Testis (tissue), 3 donors: Measurements from ENCODE around the gene GLRA3. TPM values are rescaled to one million over a fixed set of nuclear protein-coding genes. Genes with fewer than 3 reads are reported as not detected.

Source experiments
- DNase-seq: peaks from one replicate; pipeline ENCODE4 v3.0.0-alpha.2; 2019
- H3K27ac ChIP-seq, 2 donors: fragments of 200-600 bp; sonication (generic); one replicate each; pipeline ENCODE4 v1.5.1; 2019
- H3K27me3 ChIP-seq: fragments of 200-600 bp; sonication (generic); one replicate; pipeline ENCODE4 v1.5.1; 2019
- H3K36me3 ChIP-seq: fragments of 200-600 bp; sonication (generic); one replicate; pipeline ENCODE4 v1.5.1; 2017; ENCODE audit warnings: low read depth; ENCODE audit errors: missing control alignments
- H3K4me1 ChIP-seq: fragments of 200-600 bp; sonication (generic); one replicate; pipeline ENCODE4 v1.5.1; 2019
- H3K4me3 ChIP-seq, 2 donors: fragments of 200-600 bp; sonication (generic); one replicate each; pipeline ENCODE4 v1.5.1; 2017 to 2019
- H3K9me3 ChIP-seq: fragments of 200-600 bp; sonication (generic); one replicate; pipeline ENCODE4 v1.5.1; 2017
- CTCF ChIP-seq, 3 experiments: fragments of 450-650 bp in 2 of 3; fragments of 200-600 bp in 1 of 3; sonication (generic) in 1 of 3; IDR thresholded peaks; one replicate each; pipeline ENCODE4 v1.5.1; 2016 to 2019; ENCODE audit warnings: antibody characterized with exemption in 3 of 3, mild to moderate bottlenecking in 2 of 3, moderate library complexity in 1 of 3
- POLR2A ChIP-seq: fragments of 450-650 bp; IDR thresholded peaks from one replicate; pipeline ENCODE4 v1.6.1; 2017; ENCODE audit warnings: antibody characterized with exemption, mild to moderate bottlenecking, moderate library complexity
- WGBS, 2 donors: methylation state at CpG; one replicate each; pipeline ENCODE4 v1.1.5; 2018; 5-methylcytosine and 5-hydroxymethylcytosine counted together
- intact Hi-C: fragments of 100-400 bp; cut with DNase I; formaldehyde crosslinking; loops from one replicate; pipeline ENCODE4 v1.15.1; 2023; ENCODE audit warnings: low total_unique reads
- polyA plus RNA-seq: library from polyadenylated mRNA; stranded (reverse); fragments of 350-450 nt; fragmentation: Illumina TruSeq; extraction: RNeasy Lipid Tissue Mini Kit (QIAGEN cat#74804); gene quantifications from one replicate; pipeline ENCODE4 v1.2.3, GENCODE V29; 2014; ENCODE audit warnings: low read depth, low replicate concordance; ENCODE audit not compliant: insufficient read depth
- total RNA-seq, 2 donors: library from RNA; depleted of rRNA; stranded (reverse); fragments of >200 nt; gene quantifications; one replicate each; pipeline ENCODE4 v1.2.3, GENCODE V29; 2016

Gene GLRA3
- total and polyA plus RNA-seq, 3 donors from 2014 or later: 1.2 to 1.3 (median 1.3) TPM

GRCh38 chr4:174595141-174595929 is 233.7 kb downstream of the GLRA3 start:
- H3K36me3 ChIP-seq: no peaks in the 10 kb centered on the region
- 89 to 92% methylated on average over 4 of the region's 4 CpGs for WGBS, 2 donors
- H3K4me1 ChIP-seq: no peaks in the 10 kb centered on the region
- intact Hi-C loops: no loop called here
- DNase-seq: no peak
- H3K27ac ChIP-seq: no peak overlapping the region
- no peaks in the 10 kb centered on the region for H3K9me3 ChIP-seq
- H3K4me3 ChIP-seq: no peak overlapping the region
- H3K27me3 ChIP-seq: no peaks in the 10 kb centered on the region
- TF ChIP-seq POLR2A: no peak
- no peak for TF ChIP-seq CTCF (IDR thresholded peaks at IDR 0.05)

- Histone ChIP-seq H3K4me1 (no peaks in the 10 kb centered on the region), H3K27me3 (no peaks in the 10 kb centered on the region), H3K4me3 (no peak overlapping the region), H3K9me3 (no peaks in the 10 kb centered on the region), H3K36me3 (no peaks in the 10 kb centered on the region), H3K27ac (no peak overlapping the region)
- intact Hi-C loops: no loop called here
- 64 to 72% methylated on average over 3 of the region's 3 CpGs for WGBS, 2 donors
- no peak for DNase-seq
- TF ChIP-seq CTCF (IDR thresholded peaks at IDR 0.05) (no peak), POLR2A (no peak)
Observed at GRCh38 chr4:174593701-174594100, 235.3 kb downstream of the GLRA3 start.

- DNase-seq: no peak
- H3K27ac ChIP-seq: no peak overlapping the region
- no peak overlapping the region for H3K4me3 ChIP-seq
- no peaks in the 10 kb centered on the region for H3K36me3 ChIP-seq
- 87 to 88% methylated on average over 3 of the region's 3 CpGs for WGBS, 2 donors
- H3K9me3 ChIP-seq: no peaks in the 10 kb centered on the region
- H3K27me3 ChIP-seq: no peaks in the 10 kb centered on the region
- intact Hi-C loops: no loop called here
- H3K4me1 ChIP-seq: no peaks in the 10 kb centered on the region
- no peak for TF ChIP-seq CTCF (IDR thresholded peaks at IDR 0.05)
- TF ChIP-seq POLR2A: no peak
Observed at GRCh38 chr4:174592985-174593335, 236.1 kb downstream of the GLRA3 start.

- H3K27me3 ChIP-seq: no peaks in the 10 kb centered on the region
- H3K27ac ChIP-seq: no peak overlapping the region
- TF ChIP-seq CTCF (IDR thresholded peaks at IDR 0.05) (no peak), POLR2A (no peak)
- intact Hi-C loops: no loop called here
- no peak for DNase-seq
- H3K9me3 ChIP-seq: no peaks in the 10 kb centered on the region
- no peaks in the 10 kb centered on the region for H3K36me3 ChIP-seq
- 75 to 81% methylated on average over 3 of the region's 3 CpGs for WGBS, 2 donors
- no peaks in the 10 kb centered on the region for H3K4me1 ChIP-seq
- no peak overlapping the region for H3K4me3 ChIP-seq
Observed at GRCh38 chr4:174592256-174592984, 236.6 kb downstream of the GLRA3 start.
